Activated T-cell treated with anti-CD3 and anti-CD28 coated beads for 48 hours (primary cell): ENCODE results near the gene NPIPB12.
"Not testable (repeated sequence)": the region's sequence is repeated elsewhere in the genome, so short reads cannot be mapped to it uniquely, and the experiment has no call there.

ENCODE experiments used
- DNase-seq: peaks from one replicate; pipeline ENCODE4 v3.0.0-alpha.2; 2020; ENCODE audit warnings: low read depth

NPIPB12 gene

DNA sequence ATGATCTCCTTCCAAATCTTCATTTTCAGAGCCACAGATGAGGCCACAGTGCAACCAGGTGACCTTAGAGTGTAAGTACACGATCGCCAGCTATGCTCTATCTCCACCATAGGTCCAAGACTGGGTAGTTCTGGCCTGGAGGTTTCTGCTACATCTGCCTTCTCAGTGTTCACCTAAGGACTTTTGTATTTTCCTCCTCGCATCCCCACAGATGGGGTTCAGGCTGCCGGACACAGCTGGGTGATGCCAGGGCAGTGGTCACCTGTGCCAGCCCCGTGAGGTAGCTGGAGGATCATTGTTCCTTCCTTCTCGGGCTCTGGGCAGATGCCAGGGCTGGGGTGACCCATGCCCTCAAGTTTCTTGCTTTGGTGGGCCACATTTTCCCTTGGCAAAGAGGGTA is at the start of gene NPIPB12:
Gene NPIPB12, minus strand, starts transcription at position 101 of the 400 bp plus-strand sequence.
- DNase-seq: not testable (repeated sequence)

- not testable (repeated sequence) for DNase-seq
Measured at GRCh38 chr16:29521520-29521919, 15.3 kb upstream of the NPIPB12 start.

DNA sequence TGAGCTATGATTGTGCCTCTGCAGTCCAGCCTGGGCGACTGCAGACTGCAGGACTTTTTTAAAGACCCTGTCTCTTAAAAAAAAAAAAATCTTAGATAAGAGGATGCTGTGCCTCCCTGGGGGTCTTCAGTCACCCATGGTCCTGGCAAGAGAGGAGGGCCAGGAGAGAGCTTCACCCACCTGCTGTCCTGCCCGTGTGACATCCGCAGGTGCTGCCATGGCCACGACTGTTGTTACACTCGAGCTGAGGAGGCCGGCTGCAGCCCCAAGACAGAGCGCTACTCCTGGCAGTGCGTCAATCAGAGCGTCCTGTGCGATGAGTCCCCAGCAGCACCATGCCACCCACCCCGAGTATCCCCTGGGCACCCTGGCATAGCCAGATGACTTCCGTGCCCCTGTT is 23.9 kb downstream of the NPIPB12 start:
- DNase-seq: not testable (repeated sequence)

DNA sequence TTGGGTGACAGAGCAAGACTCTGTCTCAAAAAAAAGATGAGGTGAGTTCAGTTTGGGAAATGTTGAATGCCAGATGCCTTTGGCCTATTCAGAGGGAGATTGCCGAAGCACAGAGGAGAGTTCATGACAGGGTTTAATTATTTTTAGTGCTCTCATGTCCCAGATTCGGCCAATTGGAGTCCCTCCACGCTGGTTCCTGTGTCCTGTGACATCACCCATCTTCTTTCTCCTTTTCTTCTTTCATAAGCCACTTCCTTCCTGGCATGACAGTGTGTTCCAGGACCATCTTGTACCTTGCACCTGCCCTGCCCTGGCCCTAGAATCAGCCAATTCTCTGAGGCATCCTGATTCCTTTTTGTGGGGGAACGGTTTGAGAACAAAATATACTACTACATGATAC is 34.1 kb downstream of the NPIPB12 start:
- not testable (repeated sequence) for DNase-seq

DNA sequence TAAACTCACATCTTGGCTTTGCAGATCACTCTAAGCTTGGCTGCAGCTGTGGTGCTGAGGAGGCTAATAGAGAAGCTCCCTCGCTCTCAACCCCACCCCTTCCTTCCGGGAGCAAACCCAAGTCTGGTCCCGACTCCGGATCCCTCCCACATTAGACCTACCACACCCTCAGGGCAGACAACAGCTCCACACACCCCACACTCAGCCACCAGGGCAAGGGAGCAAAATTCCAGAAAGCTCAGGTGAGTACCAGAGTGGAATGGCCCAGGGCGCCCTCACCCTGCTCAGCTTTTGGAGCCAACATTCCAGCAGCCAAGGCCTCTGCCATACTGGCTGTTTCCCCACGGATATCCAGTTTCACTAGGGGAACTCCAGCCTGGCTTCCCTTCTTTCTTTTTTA is 36.5 kb downstream of the NPIPB12 start:
- peak; percentile 6 for DNase-seq

DNA sequence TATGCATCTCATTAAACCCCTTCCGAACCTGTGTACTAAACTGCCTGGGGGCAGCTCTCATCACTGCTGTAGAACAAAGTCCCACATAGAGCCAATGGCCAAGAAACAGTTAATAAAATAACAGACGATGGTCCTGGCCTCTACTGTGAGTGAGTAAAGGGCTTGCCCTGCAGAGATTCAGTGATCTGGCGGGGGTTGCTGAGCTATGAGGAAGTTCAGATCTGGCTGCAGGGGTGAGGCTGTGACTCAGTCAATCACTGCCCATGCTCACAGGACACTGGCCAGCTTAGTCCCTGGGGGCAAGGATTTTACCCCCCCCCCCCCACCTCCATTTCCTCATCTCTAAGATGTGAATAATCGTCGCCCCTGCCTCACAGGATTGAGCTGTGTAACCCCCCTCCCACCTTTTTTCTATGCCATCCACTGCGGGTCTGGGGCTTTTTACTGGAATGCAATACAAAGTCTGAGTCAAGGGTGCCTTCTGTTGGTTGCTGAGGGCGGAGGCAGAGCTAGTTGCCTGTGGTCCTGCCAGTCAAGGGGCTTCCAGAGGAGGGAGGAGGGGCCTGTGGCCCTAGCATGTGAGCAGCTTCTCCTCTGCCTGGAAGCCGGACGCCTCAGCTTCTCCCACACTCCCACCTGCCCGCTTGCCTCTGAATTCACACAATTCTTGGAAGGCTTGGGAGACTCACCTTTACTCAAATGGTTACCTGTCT is 38.4 kb downstream of the NPIPB12 start:
- DNase-seq: not testable (repeated sequence)

- DNase-seq: not testable (repeated sequence)
Measured at GRCh38 chr16:29466904-29467303, 39.3 kb downstream of the NPIPB12 start.

GRCh38 chr16:29465985-29466824 is 40.0 kb downstream of the NPIPB12 start:
- not testable (repeated sequence) for DNase-seq

DNA sequence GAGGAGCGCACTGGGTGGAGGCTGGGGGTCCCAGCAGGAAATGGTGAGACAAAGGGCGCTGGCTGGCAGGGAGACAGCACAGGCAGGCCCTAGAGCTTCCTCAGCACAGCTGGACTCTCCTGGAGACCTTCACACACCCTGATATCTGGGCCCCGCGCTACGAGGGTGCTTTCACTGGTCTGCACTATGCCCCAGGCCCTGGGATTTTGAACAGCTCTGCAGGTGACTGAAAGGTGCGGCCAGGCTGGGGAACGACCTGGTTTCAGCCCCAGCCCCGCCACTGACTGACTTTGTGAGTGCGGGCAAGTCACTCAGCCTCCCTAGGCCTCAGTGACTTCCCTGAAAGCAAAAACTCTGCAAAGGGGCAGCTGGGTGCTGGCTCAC is 45.6 kb downstream of the NPIPB12 start:
- not testable (repeated sequence) for DNase-seq

GRCh38 chr16:29459706-29460646 is 46.2 kb downstream of the NPIPB12 start, which contains the start of gene SULT1A4:
TSS of gene SULT1A4 (plus strand) at chr16:29459913. CDS start at chr16:29461386, 1,473 bp downstream.
- not testable (repeated sequence) for DNase-seq

DNA sequence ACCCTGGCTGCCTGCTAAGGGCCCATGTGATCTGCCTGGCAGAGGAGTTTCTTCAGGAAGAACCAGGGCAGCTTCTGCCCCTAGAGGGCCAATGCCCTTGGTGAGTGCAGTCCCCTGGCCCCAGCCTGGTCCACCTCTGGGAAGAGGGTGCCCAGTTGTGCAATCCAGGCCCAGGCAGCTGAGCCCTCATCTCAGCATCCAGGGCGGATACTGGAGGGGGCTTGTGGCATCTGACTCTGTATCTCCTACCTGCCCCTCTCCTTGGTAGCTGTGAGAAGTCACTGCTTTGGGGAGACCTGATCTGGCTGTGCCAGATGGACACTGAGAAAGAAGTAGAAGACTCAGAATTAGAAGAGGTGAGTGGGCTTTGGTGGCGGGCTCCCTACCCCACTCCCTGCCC is 48.5 kb downstream of the NPIPB12 start:
- not testable (repeated sequence) for DNase-seq

DNA sequence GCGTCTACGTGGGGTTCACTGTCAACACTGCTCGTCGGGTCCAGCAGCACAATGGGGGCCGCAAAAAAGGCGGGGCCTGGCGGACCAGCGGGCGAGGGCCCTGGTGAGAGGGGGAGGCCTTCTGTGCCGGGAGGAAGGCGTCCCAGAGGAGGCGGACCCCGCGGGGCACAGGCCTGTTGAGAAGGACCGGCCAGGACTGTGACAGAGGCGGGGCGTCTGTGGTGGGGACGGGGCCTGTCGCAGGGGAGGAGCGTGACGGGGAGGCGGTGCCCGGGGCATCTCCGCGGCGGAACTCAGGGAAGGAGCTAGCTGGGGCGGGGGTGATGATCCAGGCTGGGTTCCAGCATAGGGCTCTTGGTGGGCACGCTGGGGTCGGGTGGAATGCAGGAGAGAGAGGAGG is 51.4 kb downstream of the NPIPB12 start:
- DNase-seq: not testable (repeated sequence)

DNA sequence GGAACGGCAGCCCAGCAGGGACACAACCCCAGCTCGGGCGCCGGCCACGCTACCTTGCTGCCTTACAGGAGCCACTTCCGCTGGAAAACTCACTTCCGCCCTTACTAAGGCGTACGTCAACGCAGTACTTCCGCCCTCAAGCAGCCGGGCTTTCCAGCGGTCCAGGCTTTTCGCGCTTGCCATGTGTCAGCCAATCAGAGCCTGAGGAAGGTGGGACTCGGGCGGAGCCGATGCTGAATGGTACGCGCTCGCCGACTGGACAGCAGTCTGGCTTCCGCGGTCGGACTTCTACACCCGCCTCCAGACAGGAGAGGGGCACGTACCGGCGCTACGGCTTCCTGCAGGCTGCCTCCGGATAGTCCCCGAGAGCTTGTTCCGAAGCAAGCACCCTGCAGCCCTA is 51.9 kb downstream of the NPIPB12 start, which contains the start of the genes BOLA2 and SLX1B:
Gene BOLA2, minus strand, starts transcription at position 83 of the 400 bp plus-strand sequence. CDS start 98 bp downstream, outside the sequence.
Gene SLX1B, plus strand, starts transcription at position 265 of the 400 bp plus-strand sequence.
- DNase-seq: not testable (repeated sequence)

DNA sequence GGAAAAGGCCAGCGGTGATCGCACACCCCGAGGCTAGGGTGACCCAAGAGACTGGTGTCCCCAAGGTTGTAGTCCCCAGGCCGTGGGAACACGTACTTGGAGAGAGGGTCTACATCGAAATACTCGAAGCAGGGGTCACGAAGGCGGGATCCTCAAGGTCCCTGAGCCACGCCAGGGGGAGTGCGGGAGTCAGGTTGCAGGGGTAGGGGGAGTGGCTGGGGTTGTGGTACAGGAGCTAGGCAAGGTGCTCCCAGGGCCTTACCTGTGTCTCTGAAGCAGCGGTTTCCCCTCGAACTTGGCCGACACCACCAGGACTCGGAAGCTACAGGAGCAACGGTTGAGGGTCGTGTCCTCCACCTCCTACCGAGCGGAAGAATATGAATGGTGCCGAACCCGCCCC is 52.5 kb downstream of the NPIPB12 start:
- not testable (repeated sequence) for DNase-seq
